ENCODE data around the gene MRPL23.

The MRPL23 gene

GRCh38 chr11:1987024-1987423, 39.9 kb downstream of the MRPL23 start:
- TF ChIP-seq POLR2AphosphoS5 (IDR thresholded peaks at IDR 0.05; ENCODE audit: low read depth, low read length) = no peak
- TF ChIP-seq TAF1 (IDR thresholded peaks at IDR 0.05; ENCODE audit: borderline replicate concordance, insufficient read depth, low read length) = no peak
- TF ChIP-seq SIN3A (IDR thresholded peaks at IDR 0.05; ENCODE audit: borderline replicate concordance, insufficient read depth, low read length) = no peak
- TF ChIP-seq FOXP2 (optimal IDR thresholded peaks at IDR 0.05; ENCODE audit: borderline replicate concordance, extremely low read depth, extremely low read length, insufficient read depth) = no peak
- TF ChIP-seq REST (IDR thresholded peaks at IDR 0.05; ENCODE audit: insufficient read depth in 1 of 2, low read depth in 2 of 2, low read length in 2 of 2) = no peak

GRCh38 chr11:1988174-1988573, 41.0 kb downstream of the MRPL23 start:
- TF ChIP-seq FOXP2 (optimal IDR thresholded peaks at IDR 0.05; ENCODE audit: borderline replicate concordance, extremely low read depth, extremely low read length, insufficient read depth) (no peak), SIN3A (IDR thresholded peaks at IDR 0.05; ENCODE audit: borderline replicate concordance, insufficient read depth, low read length) (no peak), TAF1 (IDR thresholded peaks at IDR 0.05; ENCODE audit: borderline replicate concordance, insufficient read depth, low read length) (no peak), REST (IDR thresholded peaks at IDR 0.05; ENCODE audit: insufficient read depth in 1 of 2, low read depth in 2 of 2, low read length in 2 of 2) (no peak), POLR2AphosphoS5 (IDR thresholded peaks at IDR 0.05; ENCODE audit: low read depth, low read length) (no peak)

- TF ChIP-seq FOXP2 (optimal IDR thresholded peaks at IDR 0.05; ENCODE audit: borderline replicate concordance, extremely low read depth, extremely low read length, insufficient read depth) (no peak), REST (IDR thresholded peaks at IDR 0.05; ENCODE audit: insufficient read depth in 1 of 2, low read depth in 2 of 2, low read length in 2 of 2) (no peak), TAF1 (IDR thresholded peaks at IDR 0.05; ENCODE audit: borderline replicate concordance, insufficient read depth, low read length) (no peak), POLR2AphosphoS5 (IDR thresholded peaks at IDR 0.05; ENCODE audit: low read depth, low read length) (no peak), SIN3A (IDR thresholded peaks at IDR 0.05; ENCODE audit: borderline replicate concordance, insufficient read depth, low read length) (no peak)
Measured at GRCh38 chr11:1988667-1989317, 41.7 kb downstream of the MRPL23 start.

- TF ChIP-seq FOXP2 (optimal IDR thresholded peaks at IDR 0.05; ENCODE audit: borderline replicate concordance, extremely low read depth, extremely low read length, insufficient read depth) = no peak
- no peak for TF ChIP-seq REST (IDR thresholded peaks at IDR 0.05; ENCODE audit: insufficient read depth in 1 of 2, low read depth in 2 of 2, low read length in 2 of 2)
- TF ChIP-seq TAF1 (IDR thresholded peaks at IDR 0.05; ENCODE audit: borderline replicate concordance, insufficient read depth, low read length) = no peak
- TF ChIP-seq POLR2AphosphoS5 (IDR thresholded peaks at IDR 0.05; ENCODE audit: low read depth, low read length) = no peak
- TF ChIP-seq SIN3A (IDR thresholded peaks at IDR 0.05; ENCODE audit: borderline replicate concordance, insufficient read depth, low read length) = no peak
Measured at GRCh38 chr11:1989953-1990352, 42.8 kb downstream of the MRPL23 start.
